Measurements from ENCODE around the gene TEAD2.
"Not testable (repeated sequence)": the region's sequence is repeated elsewhere in the genome, so short reads cannot be mapped to it uniquely, and the experiment has no call there.

TEAD2 gene

GRCh38 chr19:49344505-49345423 lies 17.5 kb downstream of the TEAD2 start:
- DNase-seq: no peak

- no peak for DNase-seq
Observed at GRCh38 chr19:49343123-49343522, 19.1 kb downstream of the TEAD2 start.

- DNase-seq: no peak
Observed at GRCh38 chr19:49342291-49342721, 19.9 kb downstream of the TEAD2 start.

GRCh38 chr19:49340865-49341718 lies 21.1 kb downstream of the TEAD2 start:
- DNase-seq: no peak

- DNase-seq: peak; percentile 53
Observed at GRCh38 chr19:49340069-49340864, 21.9 kb downstream of the TEAD2 start.

GRCh38 chr19:49339301-49340068 lies 22.7 kb downstream of the TEAD2 start:
- DNase-seq: peak; percentile 49

- DNase-seq: no peak
Observed at GRCh38 chr19:49338691-49339300, 23.4 kb downstream of the TEAD2 start.

GRCh38 chr19:49338023-49338677 lies 24.1 kb downstream of the TEAD2 start:
- no peak for DNase-seq

GRCh38 chr19:49337267-49338022 lies 24.8 kb downstream of the TEAD2 start:
- no peak for DNase-seq

DNA sequence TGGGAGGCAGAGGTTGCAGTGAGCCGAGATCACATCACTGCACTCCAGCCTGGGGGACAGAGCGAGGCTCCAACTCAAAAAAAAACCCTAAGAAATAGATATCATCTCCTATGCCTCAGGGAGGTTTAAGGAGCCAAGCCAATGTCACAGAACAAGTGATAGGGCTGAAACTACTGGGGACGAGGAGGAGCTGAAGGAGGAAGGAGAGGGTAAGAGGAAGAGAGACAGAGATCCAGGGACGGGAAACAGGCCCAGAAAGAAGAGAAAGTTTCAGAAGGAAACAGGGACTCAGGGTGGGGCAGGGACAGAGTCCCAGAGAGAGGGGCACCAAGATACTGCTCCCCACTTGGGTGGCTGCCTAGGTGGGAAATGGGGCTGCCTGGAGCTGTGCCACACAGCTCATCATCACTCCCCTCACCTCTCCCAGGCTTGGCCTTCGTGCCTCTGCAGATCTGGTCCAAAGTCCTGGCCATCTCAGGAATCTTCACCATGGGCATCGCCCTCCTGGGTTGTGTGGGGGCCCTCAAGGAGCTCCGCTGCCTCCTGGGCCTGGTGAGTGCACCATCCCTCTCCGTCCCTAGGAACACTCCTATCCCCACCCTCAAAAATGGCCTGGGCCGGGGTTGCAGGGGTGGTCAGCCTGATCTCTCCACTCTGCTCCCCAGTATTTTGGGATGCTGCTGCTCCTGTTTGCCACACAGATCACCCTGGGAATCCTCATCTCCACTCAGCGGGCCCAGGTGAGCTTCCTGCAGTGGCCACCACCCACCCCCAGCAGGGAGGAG lies 25.5 kb downstream of the TEAD2 start:
- no peak for DNase-seq

DNA sequence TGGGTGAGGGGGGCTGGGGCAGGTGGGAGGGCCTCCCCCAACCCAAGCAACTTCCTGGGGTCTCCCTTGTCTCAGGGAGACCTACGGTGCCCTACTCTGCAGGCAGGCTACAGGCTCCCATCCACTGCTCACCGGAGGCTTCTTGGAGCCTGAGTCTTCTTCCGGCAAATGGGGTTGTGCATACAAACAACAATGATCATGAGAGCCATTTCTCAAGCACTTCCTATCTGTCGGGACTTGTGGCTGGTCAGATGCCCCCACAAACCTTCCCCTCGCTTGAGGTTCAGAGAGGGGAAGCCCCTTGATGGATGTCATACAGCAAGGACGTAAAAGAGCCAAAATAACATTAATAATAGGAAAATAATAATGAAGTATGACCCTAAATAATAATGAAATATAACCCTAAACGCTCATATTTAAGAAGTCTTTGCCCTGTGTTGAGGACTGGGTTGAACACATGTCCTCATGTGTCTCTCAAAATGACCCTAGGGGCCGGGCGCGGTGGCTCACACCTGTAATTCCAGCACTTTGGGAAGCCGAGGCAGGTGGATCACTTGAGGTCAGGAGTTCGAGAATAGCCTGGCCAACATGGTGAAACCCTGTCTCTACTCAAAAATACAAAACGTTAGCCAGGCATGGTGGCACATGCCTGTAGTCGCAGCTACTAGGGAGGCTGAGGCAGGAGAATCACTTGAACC lies 26.3 kb downstream of the TEAD2 start:
- DNase-seq: no peak

DNA sequence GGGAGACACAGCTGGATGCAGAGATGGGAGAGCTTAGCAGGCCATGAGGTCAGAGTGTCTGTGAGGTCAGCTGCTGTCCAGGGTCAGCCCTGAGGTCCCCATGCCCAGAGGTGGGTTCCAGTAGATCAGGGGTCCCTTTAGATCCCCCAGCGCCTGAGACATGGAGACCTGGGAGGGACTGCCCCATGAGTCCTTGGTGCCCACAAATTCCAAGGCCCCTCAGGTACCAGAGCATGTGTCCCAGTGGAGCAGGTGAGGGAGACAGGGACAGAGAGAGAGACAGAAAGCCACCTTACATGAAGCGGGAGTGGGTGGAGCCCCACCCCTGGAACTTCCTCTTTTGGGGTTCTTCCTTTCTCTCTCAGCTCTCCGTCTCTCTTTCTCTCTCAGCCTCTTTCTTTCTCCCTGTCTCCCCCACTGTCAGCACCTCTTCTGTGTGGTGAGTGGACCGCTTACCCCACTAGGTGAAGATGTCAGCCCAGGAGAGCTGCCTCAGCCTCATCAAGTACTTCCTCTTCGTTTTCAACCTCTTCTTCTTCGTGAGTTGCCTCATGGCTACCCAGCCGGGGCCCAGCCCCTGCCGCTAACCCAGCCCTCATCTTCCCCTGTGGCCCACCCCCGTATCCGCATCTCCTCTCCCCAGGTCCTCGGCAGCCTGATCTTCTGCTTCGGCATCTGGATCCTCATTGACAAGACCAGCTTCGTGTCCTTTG lies 27.0 kb downstream of the TEAD2 start, which contains the start of gene CD37:
Gene CD37, plus strand, starts transcription at position 336 of the 713 bp plus-strand sequence. Its CDS starts 135 bp downstream, at position 471.
- DNase-seq: no peak

GRCh38 chr19:49333811-49334288 lies 28.4 kb downstream of the TEAD2 start:
- DNase-seq: no peak

DNA sequence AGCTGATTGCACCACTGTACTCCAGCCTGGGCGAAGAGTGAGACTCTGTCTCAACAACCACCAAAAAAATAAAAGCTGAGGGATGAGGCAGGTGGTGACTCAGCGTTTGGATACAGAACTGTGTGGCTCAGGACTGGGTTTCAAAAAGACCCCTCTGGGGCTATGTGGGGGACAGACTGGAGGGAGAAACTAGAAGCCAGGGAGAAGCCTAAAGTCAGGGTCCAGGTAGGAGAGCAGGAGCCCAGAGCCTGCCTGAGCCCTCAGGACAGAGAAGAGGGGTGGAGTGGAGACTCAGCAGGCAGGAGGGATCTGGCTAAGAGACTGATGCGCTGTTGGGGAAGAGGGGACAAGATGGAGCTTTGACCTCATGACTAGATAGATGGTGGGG lies 28.8 kb downstream of the TEAD2 start:
- DNase-seq: no peak

- DNase-seq: not testable (repeated sequence)
Observed at GRCh38 chr19:49332691-49333417, 29.4 kb downstream of the TEAD2 start.

DNA sequence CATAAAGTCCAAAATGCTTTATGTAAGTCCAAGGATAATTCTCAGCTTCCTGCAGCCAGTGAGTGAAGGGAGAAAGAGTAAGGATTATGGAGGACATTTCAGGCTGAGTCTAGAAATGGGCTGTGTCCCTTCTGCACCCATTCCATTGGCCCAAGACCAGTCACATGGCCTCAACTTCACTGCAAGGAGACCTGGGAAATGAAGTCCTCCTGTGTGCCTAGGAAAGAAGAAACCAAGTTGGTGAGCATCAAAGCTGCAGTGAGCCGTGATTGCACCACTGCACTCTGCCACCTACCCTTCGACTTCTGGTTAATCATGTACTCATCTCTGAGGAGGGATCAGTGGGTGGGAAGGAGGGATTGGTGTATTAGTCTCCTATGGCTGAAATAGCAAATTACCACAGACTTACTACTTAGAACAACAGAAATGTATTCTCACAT lies 30.6 kb downstream of the TEAD2 start:
- no peak for DNase-seq

- not testable (repeated sequence) for DNase-seq
Observed at GRCh38 chr19:49331187-49331586, 31.0 kb downstream of the TEAD2 start.

Measured in NCI-H1092 treated with DMSO at 0.1 percent for 48 hours (cell line).